ENCODE measurements around the gene PPP2R3B.

PPP2R3B gene

DNA sequence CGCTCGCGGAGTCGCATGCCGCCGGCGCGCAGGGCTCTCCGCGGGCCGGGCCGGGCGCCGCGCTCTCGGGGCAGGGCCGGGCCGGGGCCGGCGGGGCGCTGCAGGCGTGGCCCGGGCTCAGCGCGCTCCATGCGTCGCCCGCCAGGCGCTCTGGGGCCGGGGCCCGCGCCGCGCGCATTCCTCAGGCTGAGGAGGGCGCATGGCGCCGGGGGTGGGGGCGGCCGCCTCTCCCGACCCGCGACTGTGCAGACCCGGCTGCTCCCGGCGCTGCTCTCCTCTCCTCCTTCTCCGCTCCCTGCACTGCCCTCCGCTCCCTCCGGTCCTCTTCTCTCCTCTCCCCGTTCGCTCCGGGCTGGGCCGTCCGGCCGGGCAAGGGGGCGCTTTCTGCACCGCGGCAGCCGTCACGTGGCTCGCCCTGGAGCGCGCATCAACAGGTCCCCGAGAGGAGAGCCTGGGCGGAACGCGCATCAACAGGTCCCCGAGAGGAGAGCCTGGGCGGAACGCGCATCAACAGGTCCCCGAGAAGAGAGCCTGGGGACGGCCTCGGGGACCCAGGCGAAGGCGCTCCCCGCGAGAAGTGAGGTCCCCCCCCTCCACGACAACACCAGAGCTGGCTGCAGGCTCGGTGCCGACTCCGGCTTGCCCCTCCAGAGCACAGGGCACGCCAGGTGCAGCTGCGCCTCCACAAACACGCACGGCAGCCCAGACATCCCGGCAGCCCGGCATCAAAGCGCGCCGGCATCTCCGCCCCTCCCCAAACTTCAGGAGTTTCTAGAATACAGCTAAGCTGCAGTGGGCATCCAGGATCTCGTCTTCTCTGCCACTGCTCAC is 12.9 kb downstream of the PPP2R3B start:
- Histone ChIP-seq H4K91ac (ENCODE audit: low read length) (peak overlapping the region; percentile 21), H3K4me3 (ENCODE audit: insufficient read depth in 1 of 2, low read depth in 1 of 2, low read length in 2 of 2) (peak overlapping the region; percentile 57 to 68), H2AK5ac (ENCODE audit: low read length, severe bottlenecking) (no peak overlapping the region), H3K23ac (ENCODE audit: low read length in 2 of 2) (no peak overlapping the region), H3K79me1 (replicated peaks; ENCODE audit: low read length, poor library complexity, severe bottlenecking) (peaks cover 55% of the 10 kb centered on the region), H3K18ac (ENCODE audit: low read depth in 1 of 2, low read length in 2 of 2) (no peak overlapping the region), H3K9me3 (ENCODE audit: control insufficient read depth, low read length) (no peaks in the 10 kb centered on the region), H3K27me3 (ENCODE audit: control insufficient read depth in 1 of 2, insufficient read depth in 1 of 2, low read length in 2 of 2) (peaks cover 36 to 48% of the 10 kb centered on the region in 2 experiments), H2BK12ac (ENCODE audit: low read length in 2 of 2) (no peak overlapping the region), H3K36me3 (ENCODE audit: control insufficient read depth in 1 of 2, insufficient read depth in 2 of 2, low read depth in 1 of 2, low read length in 2 of 2) (peaks cover 0 to 17% of the 10 kb centered on the region in 2 experiments), H2BK5ac (ENCODE audit: low read depth, low read length, poor library complexity, severe bottlenecking) (no peak overlapping the region), H3K4me1 (ENCODE audit: control insufficient read depth, insufficient read depth, low read depth, low read length) (peaks cover 29% of the 10 kb centered on the region), H4K8ac (ENCODE audit: low read length) (no peak overlapping the region), H3K14ac (ENCODE audit: low read length in 2 of 2) (no peak overlapping the region), H3K4ac (ENCODE audit: low read depth in 1 of 2, low read length in 2 of 2) (no peak overlapping the region), H2BK120ac (ENCODE audit: low read depth, low read length) (no peak overlapping the region), H2AFZ (ENCODE audit: low read depth, low read length) (no peak overlapping the region), H3K9ac (ENCODE audit: low read length) (no peak overlapping the region), H2BK15ac (ENCODE audit: low read depth, poor library complexity, severe bottlenecking) (no peak overlapping the region), H3K4me2 (ENCODE audit: low read length, poor library complexity, severe bottlenecking) (peak overlapping the region; percentile 98), H3K27ac (ENCODE audit: low read length, poor library complexity, severe bottlenecking) (no peak overlapping the region)
- 1% methylated on average over 81 of the region's 93 CpGs for WGBS
- DNase-seq = peak; percentile 42

DNA sequence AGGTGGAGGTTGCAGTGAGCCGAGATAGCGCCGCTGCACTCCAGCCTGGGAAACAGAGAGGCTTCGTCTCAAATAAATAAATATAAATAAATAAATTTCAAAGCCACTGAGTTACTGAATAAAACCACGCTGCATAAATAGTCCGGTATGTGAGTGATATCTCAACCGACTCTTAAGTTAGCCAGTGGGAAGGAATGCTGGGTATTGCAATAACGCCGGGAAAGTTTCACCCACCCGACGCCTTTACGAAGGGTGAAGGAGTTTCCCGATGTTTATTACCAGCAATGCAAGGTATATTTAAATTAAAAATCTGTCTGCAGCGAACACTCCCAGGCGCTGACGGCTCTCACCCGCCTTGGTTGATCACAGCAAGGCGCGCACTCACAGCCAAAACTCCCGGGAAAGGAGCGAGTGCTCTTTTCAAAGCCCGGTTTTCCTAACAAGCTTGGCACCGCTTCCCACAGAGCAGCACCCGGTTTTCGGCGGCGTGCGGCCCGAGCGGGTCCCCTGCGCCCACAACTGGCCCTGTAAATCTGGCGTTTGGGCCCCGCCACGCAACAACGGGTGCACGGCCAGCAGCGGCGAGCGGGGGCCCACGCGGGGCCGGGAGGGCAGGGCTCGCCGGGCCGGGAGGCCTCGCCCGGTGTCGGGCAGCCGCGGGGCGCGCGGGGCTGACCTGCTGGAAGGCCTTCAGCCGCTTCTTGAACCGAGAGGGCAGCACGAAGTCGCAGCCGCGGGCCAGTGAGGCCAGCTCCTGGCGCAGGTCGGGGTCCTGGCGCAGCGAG is 13.7 kb downstream of the PPP2R3B start:
- no peak overlapping the region for H2AFZ ChIP-seq (ENCODE audit: low read depth, low read length)
- H2BK120ac ChIP-seq (ENCODE audit: low read depth, low read length) = no peak overlapping the region
- H3K4ac ChIP-seq (ENCODE audit: low read depth in 1 of 2, low read length in 2 of 2) = no peak overlapping the region
- H2BK5ac ChIP-seq (ENCODE audit: low read depth, low read length, poor library complexity, severe bottlenecking) = no peak overlapping the region
- H3K9me3 ChIP-seq (ENCODE audit: control insufficient read depth, low read length) = no peaks in the 10 kb centered on the region
- no peak overlapping the region for H2BK12ac ChIP-seq (ENCODE audit: low read length in 2 of 2)
- no peak overlapping the region for H2AK5ac ChIP-seq (ENCODE audit: low read length, severe bottlenecking)
- no peak overlapping the region for H3K14ac ChIP-seq (ENCODE audit: low read length in 2 of 2)
- peak; percentile 18 for DNase-seq
- peaks cover 50% of the 10 kb centered on the region for H3K79me1 ChIP-seq (replicated peaks; ENCODE audit: low read length, poor library complexity, severe bottlenecking)
- no peak overlapping the region for H3K18ac ChIP-seq (ENCODE audit: low read depth in 1 of 2, low read length in 2 of 2)
- no peak overlapping the region for H4K8ac ChIP-seq (ENCODE audit: low read length)
- H4K91ac ChIP-seq (ENCODE audit: low read length) = peak overlapping the region; percentile 15
- peak overlapping the region; percentile 98 for H3K4me2 ChIP-seq (ENCODE audit: low read length, poor library complexity, severe bottlenecking)
- no peak overlapping the region for H3K27ac ChIP-seq (ENCODE audit: low read length, poor library complexity, severe bottlenecking)
- 14% methylated on average over 50 of the region's 63 CpGs for WGBS
- peak overlapping the region; percentile 56 to 57 for H3K4me3 ChIP-seq (ENCODE audit: insufficient read depth in 1 of 2, low read depth in 1 of 2, low read length in 2 of 2)
- no peak overlapping the region for H3K9ac ChIP-seq (ENCODE audit: low read length)
- H2BK15ac ChIP-seq (ENCODE audit: low read depth, poor library complexity, severe bottlenecking) = no peak overlapping the region
- H3K27me3 ChIP-seq (ENCODE audit: control insufficient read depth in 1 of 2, insufficient read depth in 1 of 2, low read length in 2 of 2) = peaks cover 36 to 48% of the 10 kb centered on the region in 2 experiments
- H3K4me1 ChIP-seq (ENCODE audit: control insufficient read depth, insufficient read depth, low read depth, low read length) = peaks cover 33% of the 10 kb centered on the region
- H3K23ac ChIP-seq (ENCODE audit: low read length in 2 of 2) = no peak overlapping the region
- H3K36me3 ChIP-seq (ENCODE audit: control insufficient read depth in 1 of 2, insufficient read depth in 2 of 2, low read depth in 1 of 2, low read length in 2 of 2) = peaks cover 0 to 17% of the 10 kb centered on the region in 2 experiments

DNA sequence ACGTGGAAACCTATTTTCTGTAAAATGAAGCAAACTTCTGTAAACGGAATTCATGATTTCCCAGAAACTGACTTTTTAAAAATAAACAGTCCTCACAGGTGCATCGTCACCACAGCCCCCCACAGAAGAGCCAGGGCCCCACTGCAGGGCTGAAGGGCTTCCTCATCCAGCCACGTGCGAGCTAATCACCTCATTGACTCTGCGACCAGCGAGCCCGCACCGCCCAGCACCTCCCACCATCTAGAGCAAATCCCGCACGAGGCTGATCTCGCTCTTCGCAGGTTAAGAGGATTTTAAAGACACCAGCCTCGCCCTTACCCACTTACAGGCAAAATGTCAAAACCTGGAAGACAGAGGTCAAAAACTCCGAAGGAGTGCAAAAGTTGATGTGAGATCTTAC is 14.8 kb downstream of the PPP2R3B start:
- Histone ChIP-seq H3K79me1 (replicated peaks; ENCODE audit: low read length, poor library complexity, severe bottlenecking) (peaks cover 53% of the 10 kb centered on the region), H2AFZ (ENCODE audit: low read depth, low read length) (no peak overlapping the region), H2BK15ac (ENCODE audit: low read depth, poor library complexity, severe bottlenecking) (no peak overlapping the region), H2BK12ac (ENCODE audit: low read length in 2 of 2) (no peak overlapping the region), H4K8ac (ENCODE audit: low read length) (peak overlapping the region; percentile 30), H3K4ac (ENCODE audit: low read depth in 1 of 2, low read length in 2 of 2) (no peak overlapping the region), H3K27ac (ENCODE audit: low read length, poor library complexity, severe bottlenecking) (no peak overlapping the region), H3K36me3 (ENCODE audit: control insufficient read depth in 1 of 2, insufficient read depth in 2 of 2, low read depth in 1 of 2, low read length in 2 of 2) (peaks cover 0 to 17% of the 10 kb centered on the region in 2 experiments), H3K18ac (ENCODE audit: low read depth in 1 of 2, low read length in 2 of 2) (no peak overlapping the region), H3K4me3 (ENCODE audit: insufficient read depth in 1 of 2, low read depth in 1 of 2, low read length in 2 of 2) (no peak overlapping the region), H3K27me3 (ENCODE audit: control insufficient read depth in 1 of 2, insufficient read depth in 1 of 2, low read length in 2 of 2) (peaks cover 36 to 48% of the 10 kb centered on the region in 2 experiments), H3K14ac (ENCODE audit: low read length in 2 of 2) (no peak overlapping the region), H2AK5ac (ENCODE audit: low read length, severe bottlenecking) (no peak overlapping the region), H4K91ac (ENCODE audit: low read length) (no peak overlapping the region), H2BK5ac (ENCODE audit: low read depth, low read length, poor library complexity, severe bottlenecking) (no peak overlapping the region), H2BK120ac (ENCODE audit: low read depth, low read length) (no peak overlapping the region), H3K9ac (ENCODE audit: low read length) (no peak overlapping the region), H3K9me3 (ENCODE audit: control insufficient read depth, low read length) (no peaks in the 10 kb centered on the region), H3K4me2 (ENCODE audit: low read length, poor library complexity, severe bottlenecking) (no peak overlapping the region), H3K4me1 (ENCODE audit: control insufficient read depth, insufficient read depth, low read depth, low read length) (peaks cover 38% of the 10 kb centered on the region), H3K23ac (ENCODE audit: low read length in 2 of 2) (no peak overlapping the region)
- DNase-seq = no peak
- 76% methylated on average over 15 of the region's 15 CpGs for WGBS

Data from mesenchymal stem cell (in vitro differentiated cells and primary cell).